ENCODE results near the gene SEM1.

Gene SEM1

DNA sequence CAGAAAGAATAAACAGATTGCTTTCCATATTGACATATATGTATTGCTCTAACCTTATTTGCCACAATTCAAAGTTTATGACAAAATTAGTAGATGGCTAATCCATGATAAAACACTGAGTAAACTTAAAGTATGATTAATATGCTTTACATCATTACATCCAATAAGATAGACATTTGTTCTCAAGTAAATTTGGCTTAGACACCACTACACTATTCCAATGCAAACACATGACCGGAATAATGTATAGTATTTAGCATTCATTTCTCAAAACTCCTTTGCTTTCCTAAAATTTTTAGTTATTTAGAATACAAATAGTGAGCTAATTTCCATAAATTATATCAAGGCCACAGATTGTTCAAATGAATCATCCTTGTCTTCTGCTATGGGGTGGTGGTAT is 20.2 kb downstream of the SEM1 start:
- Histone ChIP-seq H3K36me3 (replicated peaks; ENCODE audit: low read depth, low read length) (peaks cover 40% of the 10 kb centered on the region), H3K27me3 (ENCODE audit: low read depth, low read length) (no peaks in the 10 kb centered on the region), H3K4me1 (ENCODE audit: low read length) (no peaks in the 10 kb centered on the region), H3K9ac (ENCODE audit: low read length) (no peak overlapping the region), H3K27ac (ENCODE audit: low read length) (no peak overlapping the region), H3K79me2 (ENCODE audit: low read length) (peaks cover 3% of the 10 kb centered on the region; the same call in 1 of the 2 replicates), H3K4me3 (ENCODE audit: low read length) (no peak overlapping the region), H3K9me3 (ENCODE audit: insufficient read depth, low read length) (no peaks in the 10 kb centered on the region), H4K20me1 (ENCODE audit: insufficient read depth, low read length) (0 out of 2 replicates have a peak, but pooled peaks cover 7% of the 10 kb centered on the region), H3K4me2 (ENCODE audit: low read length) (no peak overlapping the region), H2AFZ (ENCODE audit: low read depth, low read length) (no peak overlapping the region)
- TF ChIP-seq CTCF (IDR thresholded peaks at IDR 0.05; ENCODE audit: low read depth, low read length), result no peak
- no peak for TF ChIP-seq EZH2phosphoT487 (IDR thresholded peaks at IDR 0.05; ENCODE audit: low read depth)

GRCh38 chr7:96686305-96686704 is 23.3 kb downstream of the SEM1 start:
- Histone ChIP-seq H3K4me2 (ENCODE audit: low read length) (no peak overlapping the region), H3K27ac (ENCODE audit: low read length) (no peak overlapping the region), H3K4me3 (ENCODE audit: low read length) (no peak overlapping the region), H3K27me3 (ENCODE audit: low read depth, low read length) (no peaks in the 10 kb centered on the region), H3K9ac (ENCODE audit: low read length) (no peak overlapping the region), H3K79me2 (ENCODE audit: low read length) (peaks cover 3% of the 10 kb centered on the region; the same call in 1 of the 2 replicates), H3K36me3 (replicated peaks; ENCODE audit: low read depth, low read length) (peaks cover 30% of the 10 kb centered on the region), H4K20me1 (ENCODE audit: insufficient read depth, low read length) (0 out of 2 replicates have a peak, but pooled peaks cover 4% of the 10 kb centered on the region), H3K4me1 (ENCODE audit: low read length) (no peaks in the 10 kb centered on the region), H3K9me3 (ENCODE audit: insufficient read depth, low read length) (no peaks in the 10 kb centered on the region), H2AFZ (ENCODE audit: low read depth, low read length) (no peak overlapping the region)
- no peak for TF ChIP-seq CTCF (IDR thresholded peaks at IDR 0.05; ENCODE audit: low read depth, low read length)
- no peak for TF ChIP-seq EZH2phosphoT487 (IDR thresholded peaks at IDR 0.05; ENCODE audit: low read depth)

- peaks cover 30% of the 10 kb centered on the region for H3K36me3 ChIP-seq (replicated peaks; ENCODE audit: low read depth, low read length)
- no peak overlapping the region for H2AFZ ChIP-seq (ENCODE audit: low read depth, low read length)
- H3K79me2 ChIP-seq (ENCODE audit: low read length), result peaks cover 3% of the 10 kb centered on the region; the same call in 1 of the 2 replicates
These were observed 23.9 kb downstream of the SEM1 start for GRCh38 chr7:96685755-96686154.

GRCh38 chr7:96685353-96685752 is 24.3 kb downstream of the SEM1 start:
- Histone ChIP-seq H3K9me3 (ENCODE audit: insufficient read depth, low read length) (no peaks in the 10 kb centered on the region), H2AFZ (ENCODE audit: low read depth, low read length) (no peak overlapping the region), H3K4me3 (ENCODE audit: low read length) (no peak overlapping the region), H3K27me3 (ENCODE audit: low read depth, low read length) (no peaks in the 10 kb centered on the region), H3K4me2 (ENCODE audit: low read length) (no peak overlapping the region), H4K20me1 (ENCODE audit: insufficient read depth, low read length) (no peaks in the 10 kb centered on the region), H3K9ac (ENCODE audit: low read length) (no peak overlapping the region), H3K79me2 (ENCODE audit: low read length) (peaks cover 3% of the 10 kb centered on the region; the same call in 1 of the 2 replicates), H3K36me3 (replicated peaks; ENCODE audit: low read depth, low read length) (peaks cover 30% of the 10 kb centered on the region), H3K4me1 (ENCODE audit: low read length) (no peaks in the 10 kb centered on the region), H3K27ac (ENCODE audit: low read length) (no peak overlapping the region)
- no peak for TF ChIP-seq EZH2phosphoT487 (IDR thresholded peaks at IDR 0.05; ENCODE audit: low read depth)
- no peak for TF ChIP-seq CTCF (IDR thresholded peaks at IDR 0.05; ENCODE audit: low read depth, low read length)

More at GRCh38 chr7:96685755-96686154, 23.9 kb downstream of the SEM1 start:
- H3K4me1 ChIP-seq (ENCODE audit: low read length), result no peaks in the 10 kb centered on the region
- TF ChIP-seq EZH2phosphoT487 (IDR thresholded peaks at IDR 0.05; ENCODE audit: low read depth) (no peak), CTCF (IDR thresholded peaks at IDR 0.05; ENCODE audit: low read depth, low read length) (no peak)
- no peaks in the 10 kb centered on the region for H3K27me3 ChIP-seq (ENCODE audit: low read depth, low read length)
- no peak overlapping the region for H3K4me3 ChIP-seq (ENCODE audit: low read length)
- no peaks in the 10 kb centered on the region for H3K9me3 ChIP-seq (ENCODE audit: insufficient read depth, low read length)
- H3K27ac ChIP-seq (ENCODE audit: low read length), result no peak overlapping the region
- H4K20me1 ChIP-seq (ENCODE audit: insufficient read depth, low read length), result no peaks in the 10 kb centered on the region
- H3K4me2 ChIP-seq (ENCODE audit: low read length), result no peak overlapping the region
- no peak overlapping the region for H3K9ac ChIP-seq (ENCODE audit: low read length)
